ENCODE data around the gene CRYAA.
"Not testable (repeated sequence)": the region's sequence is repeated elsewhere in the genome, so short reads cannot be mapped to it uniquely, and the experiment has no call there.

CRYAA gene

GRCh38 chr21:43177043-43177906, 8.5 kb downstream of the CRYAA start:
- not testable (repeated sequence) for DNase-seq

- DNase-seq = not testable (repeated sequence)
Measured at GRCh38 chr21:43178175-43178826, 9.5 kb downstream of the CRYAA start.

- not testable (repeated sequence) for DNase-seq
Measured at GRCh38 chr21:43181033-43181432, 12.2 kb downstream of the CRYAA start.

GRCh38 chr21:43187268-43187667, 18.5 kb downstream of the CRYAA start:
- DNase-seq = not testable (repeated sequence)

- DNase-seq = no peak
Measured at GRCh38 chr21:43187715-43188114, 18.9 kb downstream of the CRYAA start.

GRCh38 chr21:43188181-43188580, 19.4 kb downstream of the CRYAA start:
- DNase-seq = no peak

GRCh38 chr21:43188592-43189210, 19.9 kb downstream of the CRYAA start:
- no peak for DNase-seq

GRCh38 chr21:43189936-43190335, 21.1 kb downstream of the CRYAA start:
- no peak for DNase-seq

- no peak for DNase-seq
Measured at GRCh38 chr21:43190544-43190943, 21.7 kb downstream of the CRYAA start.

GRCh38 chr21:43190951-43191350, 22.1 kb downstream of the CRYAA start:
- DNase-seq = no peak

- DNase-seq = no peak
Measured at GRCh38 chr21:43191521-43191920, 22.7 kb downstream of the CRYAA start.

- DNase-seq = no peak
Measured at GRCh38 chr21:43191971-43192370, 23.2 kb downstream of the CRYAA start.

- no peak for DNase-seq
Measured at GRCh38 chr21:43192501-43193081, 23.8 kb downstream of the CRYAA start.

- DNase-seq = no peak
Measured at GRCh38 chr21:43193088-43193650, 24.4 kb downstream of the CRYAA start.

GRCh38 chr21:43193651-43194302, 25.0 kb downstream of the CRYAA start:
- DNase-seq = no peak

- no peak for DNase-seq
Measured at GRCh38 chr21:43194303-43195120, 25.7 kb downstream of the CRYAA start.

- DNase-seq = no peak
Measured at GRCh38 chr21:43195121-43196021, 26.6 kb downstream of the CRYAA start.

GRCh38 chr21:43196826-43197225, 28.0 kb downstream of the CRYAA start:
- no peak for DNase-seq

- no peak for DNase-seq
Measured at GRCh38 chr21:43198376-43198775, 29.6 kb downstream of the CRYAA start.

- DNase-seq = no peak
Measured at GRCh38 chr21:43201491-43201890, 32.7 kb downstream of the CRYAA start.

- no peak for DNase-seq
Measured at GRCh38 chr21:43203591-43203990, 34.8 kb downstream of the CRYAA start.
